Psoas muscle (tissue), 8 donors: ENCODE results near the gene LRRC30. TPM values are rescaled to one million over a fixed set of nuclear protein-coding genes. Genes with fewer than 3 reads are reported as not detected.

ENCODE experiments used
- ATAC-seq, 4 donors: fragments of 200-7000 bp; cut with Tn5 transposase; one replicate each; pipeline ENCODE4 v1.9.1; 2020; ENCODE audit warnings: moderate library complexity in 3 of 4, mild to moderate bottlenecking in 2 of 4
- DNase-seq, 2 donors: peaks; one replicate each; pipeline ENCODE4 v3.0.0-alpha.2; 2020
- H3K27ac ChIP-seq: fragments of 200-600 bp; one replicate; pipeline ENCODE4 v1.8.0; 2022
- H3K27me3 ChIP-seq, 3 donors: fragments of 200-600 bp in 1 of 3; one replicate each; pipeline versions ENCODE4 v1.6.1 to v1.8.0; 2013 to 2022; ENCODE audit warnings: low read length in 2 of 3, mild to moderate bottlenecking in 2 of 3, moderate library complexity in 1 of 3; ENCODE audit not compliant: insufficient read depth in 3 of 3
- H3K36me3 ChIP-seq, 2 donors: fragments of 200-600 bp in 1 of 2; one replicate each; pipeline versions ENCODE4 v1.6.1 to v1.8.0; 2013 to 2022; ENCODE audit warnings: low read depth in 1 of 2, mild to moderate bottlenecking in 1 of 2, moderate library complexity in 1 of 2; ENCODE audit not compliant: insufficient read depth in 1 of 2
- H3K4me1 ChIP-seq: fragments of 200-600 bp; one replicate; pipeline ENCODE4 v1.8.0; 2022
- H3K4me3 ChIP-seq: fragments of 200-600 bp; one replicate; pipeline ENCODE4 v1.8.0; 2022; ENCODE audit warnings: mild to moderate bottlenecking
- H3K9me3 ChIP-seq: fragments of 200-600 bp; one replicate; pipeline ENCODE4 v1.8.0; 2022
- CTCF ChIP-seq: fragments of 200-600 bp; IDR thresholded peaks from one replicate; pipeline ENCODE4 v1.8.0; 2022; ENCODE audit warnings: antibody characterized with exemption
- WGBS, 3 donors: extraction: QIAGEN DNeasy Blood & Tissue Kit; methylation state at CpG; one replicate each; pipeline versions ENCODE4 v1.1.6 to v1.1.7; 2013; 5-methylcytosine and 5-hydroxymethylcytosine counted together
- intact Hi-C, 2 donors: fragments of 100-400 bp; cut with DNase I; formaldehyde crosslinking; loops; one replicate each; pipeline versions ENCODE4 v1.11.0 to v1.14.2; 2022
- polyA plus RNA-seq, 3 donors: library from polyadenylated mRNA; stranded (reverse); fragments of 200-250 nt; gene quantifications; one replicate each; pipeline ENCODE4 v1.2.3, GENCODE V29; 2013
- total RNA-seq, 4 donors: library from RNA; stranded (reverse); fragmentation: NEBNext Ultra II Directional in 2 of 4; extraction: Animal tissue kit (Norgen Biotek cat#: 25700) in 2 of 4; gene quantifications; one replicate each; pipeline versions ENCODE4 v1.2.1 to v1.2.4, GENCODE V29; 2021 to 2023
- donor health status: healthy with polysubstance abuse.
- donor health status: DM: no; HTN: no; CAD: no; lungs with moderate emphysema.
- donor health status: Bipolar disorder and iron deficiency.
- donor health status: healthy.
- donor health status: DM: yes; HTN: yes; CAD: no.
- donor health status: DM: no; HTN: no; CAD: no.
- donor health status: DM: no; HTN: no; CAD: no.
- donor health status: DM: yes; HTN: yes; CAD: no.

Gene LRRC30
- total and polyA plus RNA-seq, 7 donors = 1.4 to 21.7 (median 6.9) TPM; not detected in 1

GRCh38 chr18:7242926-7243325 lies 12.0 kb downstream of the LRRC30 start:
- Histone ChIP-seq H3K27me3 (no peaks in the 10 kb centered on the region), H3K9me3 (no peaks in the 10 kb centered on the region), H3K4me1 (peaks cover 25% of the 10 kb centered on the region), H3K27ac (no peak overlapping the region), H3K4me3 (no peak overlapping the region), H3K36me3 (peaks cover 0 to 17% of the 10 kb centered on the region in 2 donors)
- ATAC-seq = no peak
- TF ChIP-seq CTCF = no peak
- WGBS, 3 donors = 75 to 88% (median 80%) methylated on average over 4 of the region's 4 CpGs
- no peak for DNase-seq
- intact Hi-C loops = no loop called here

GRCh38 chr18:7248877-7249276 lies 18.0 kb downstream of the LRRC30 start:
- 28 to 48% (median 33%) methylated on average over 6 of the region's 6 CpGs for WGBS, 3 donors
- DNase-seq (no peak), ATAC-seq (no peak)
- Histone ChIP-seq H3K4me1 (peaks cover 42% of the 10 kb centered on the region), H3K27ac (peak overlapping the region; percentile 71), H3K36me3 (peaks cover 0 to 13% of the 10 kb centered on the region in 2 donors), H3K27me3 (no peaks in the 10 kb centered on the region), H3K4me3 (no peak overlapping the region), H3K9me3 (no peaks in the 10 kb centered on the region)
- intact Hi-C loops = no loop called here
- TF ChIP-seq CTCF = no peak

DNA sequence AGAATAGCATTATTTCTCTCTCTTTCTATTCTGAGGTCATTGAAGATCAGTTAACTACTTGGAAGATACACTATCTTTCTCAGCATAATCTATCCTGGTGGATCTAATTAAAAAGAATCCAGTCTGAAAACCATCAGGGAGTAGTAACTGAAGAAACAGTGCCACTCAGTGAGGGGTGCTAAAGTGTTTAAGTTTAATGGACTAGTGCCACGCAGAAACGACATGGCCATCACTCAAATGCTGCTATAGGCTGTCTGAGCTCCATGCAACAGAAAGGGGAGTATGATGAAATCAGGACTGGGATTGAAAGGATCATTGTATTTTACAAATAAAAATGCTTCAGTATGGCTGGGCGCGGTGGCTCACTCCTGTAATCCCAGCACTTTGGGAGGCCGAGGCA lies 23.3 kb downstream of the LRRC30 start:
- no peaks in the 10 kb centered on the region for H3K9me3 ChIP-seq
- TF ChIP-seq CTCF = no peak
- peak overlapping the region; percentile 71 for H3K27ac ChIP-seq
- no peak for ATAC-seq
- no peak for DNase-seq
- intact Hi-C loops = no loop called here
- H3K4me1 ChIP-seq = peaks cover 29% of the 10 kb centered on the region
- 78 to 93% (median 85%) methylated on average over 5 of the region's 5 CpGs for WGBS, 3 donors
- H3K36me3 ChIP-seq = no peaks in the 10 kb centered on the region
- no peak overlapping the region for H3K4me3 ChIP-seq
- no peaks in the 10 kb centered on the region for H3K27me3 ChIP-seq

DNA sequence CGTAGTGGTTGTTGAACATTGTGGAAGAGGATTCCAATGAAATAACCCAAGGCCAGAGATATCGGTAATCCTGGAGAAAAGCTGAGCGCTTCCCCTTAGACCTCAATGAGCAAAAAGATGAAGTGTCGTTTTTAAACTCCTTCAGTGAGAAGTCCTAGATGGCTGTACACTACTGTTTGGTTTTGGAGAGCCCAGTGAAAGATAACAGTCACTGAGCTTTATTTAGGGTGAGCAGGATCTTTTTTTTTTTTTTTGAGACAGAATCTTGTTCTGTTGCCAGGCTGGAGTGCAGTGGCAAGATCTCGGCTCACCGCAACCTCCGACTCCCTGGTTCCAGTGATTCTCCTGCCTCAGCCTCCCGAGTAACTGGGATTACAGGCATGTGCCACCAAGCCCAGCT lies 24.2 kb downstream of the LRRC30 start:
- Histone ChIP-seq H3K36me3 (no peaks in the 10 kb centered on the region), H3K4me1 (peaks cover 23% of the 10 kb centered on the region), H3K9me3 (no peaks in the 10 kb centered on the region), H3K27me3 (no peaks in the 10 kb centered on the region), H3K4me3 (no peak overlapping the region), H3K27ac (peak overlapping the region; percentile 56)
- no peak for DNase-seq
- WGBS, 3 donors = 59 to 74% (median 64%) methylated on average over 8 of the region's 8 CpGs
- ATAC-seq = peak; percentile 25 to 64 (median 44)
- intact Hi-C loops = loop anchor here in 1 of 2 donors (5.0 kb wide), 1 partner anchor 33 kb away; no protein-coding TSS in a partner anchor
- no peak for TF ChIP-seq CTCF

- WGBS, 3 donors = 31 to 47% (median 43%) methylated on average over 5 of the region's 5 CpGs
- H3K27ac ChIP-seq = peak overlapping the region; percentile 56
- H3K27me3 ChIP-seq = no peaks in the 10 kb centered on the region
- H3K9me3 ChIP-seq = no peaks in the 10 kb centered on the region
- DNase-seq (no peak), ATAC-seq (no peak)
- intact Hi-C loops = loop anchor here in 1 of 2 donors (5.0 kb wide), 1 partner anchor 33 kb away; no protein-coding TSS in a partner anchor
- H3K36me3 ChIP-seq = no peaks in the 10 kb centered on the region
- peaks cover 23% of the 10 kb centered on the region for H3K4me1 ChIP-seq
- no peak overlapping the region for H3K4me3 ChIP-seq
- TF ChIP-seq CTCF = no peak
These were observed 24.8 kb downstream of the LRRC30 start for GRCh38 chr18:7255643-7256042.
